H1 (cell line): ENCODE data around the gene CIB2. TPM values are rescaled to one million over a fixed set of nuclear protein-coding genes. Genes with fewer than 3 reads are reported as not detected.

Source experiments
- CTCF ChIA-PET: fragments of 300-600 bp; sonication (Branson Sonifier 250); formaldehyde crosslinking; loops from one replicate; lab custom pipeline; 2021; ENCODE audit not compliant: partially characterized antibody; lab: Charles Lee
- POLR2A ChIA-PET: fragments of 300-600 bp; sonication (Branson Sonifier 250); formaldehyde crosslinking; loops from one replicate; lab custom pipeline; 2021; ENCODE audit warnings: inconsistent platforms; ENCODE audit not compliant: partially characterized antibody; lab: Charles Lee
- DNase-seq, 2 experiments: peaks; one replicate each; pipeline versions ENCODE4 v3.0.0 to v3.0.0-alpha.2; 2010 to 2022; ENCODE audit warnings: low spot score in 2 of 2, low read depth in 1 of 2, mixed read lengths in 1 of 2
- FAIRE-seq: peaks from 2 replicates; lab custom pipeline; 2011; peaks lifted over from hg19 to GRCh38; lab: Jason Lieb, UNC
- H2AFZ ChIP-seq: 2 replicates; pipeline ENCODE4 v1.8.1; 2012; ENCODE audit warnings: low read length, inconsistent platforms
- H2AK5ac ChIP-seq: 2 replicates; pipeline ENCODE4 v1.6.1; 2013; ENCODE audit warnings: low read depth, low read length
- H2BK120ac ChIP-seq: replicated peaks from 2 replicates; pipeline ENCODE3; 2013; ENCODE audit warnings: low read depth, low read length, inconsistent platforms
- H2BK12ac ChIP-seq: 2 replicates; pipeline ENCODE4 v1.6.1; 2013; ENCODE audit warnings: low read depth, low read length
- H2BK15ac ChIP-seq: 2 replicates; pipeline ENCODE4 v1.6.1; 2013; ENCODE audit warnings: low read length
- H2BK20ac ChIP-seq: 2 replicates; pipeline ENCODE4 v1.6.1; 2013; ENCODE audit warnings: low read length
- H2BK5ac ChIP-seq: 2 replicates; pipeline ENCODE4 v1.6.1; 2013; ENCODE audit warnings: low read depth, low read length
- H3K14ac ChIP-seq: 2 replicates; pipeline ENCODE4 v1.6.1; 2013; ENCODE audit warnings: inconsistent platforms; ENCODE audit not compliant: insufficient read length
- H3K18ac ChIP-seq: 2 replicates; pipeline ENCODE4 v1.6.1; 2013; ENCODE audit warnings: low read length; ENCODE audit errors: extremely low read depth
- H3K23ac ChIP-seq: 2 replicates; pipeline ENCODE4 v1.6.1; 2013; ENCODE audit warnings: inconsistent platforms; ENCODE audit not compliant: insufficient read length
- H3K23me2 ChIP-seq: 2 replicates; pipeline ENCODE4 v1.6.1; 2013; ENCODE audit warnings: low read depth, low read length
- H3K27ac ChIP-seq: 2 replicates; pipeline ENCODE4 v1.6.1; 2011; ENCODE audit warnings: low read depth, low read length, inconsistent platforms
- H3K27me3 ChIP-seq, 4 experiments: replicated peaks in 1 of 4; 1 replicate in 1 of 4; 2 replicates in 3 of 4; pipeline versions ENCODE4 v1.6.1 to v1.8.1; 2011 to 2013; ENCODE audit warnings: low read length in 3 of 4, mild to moderate bottlenecking in 3 of 4, inconsistent platforms in 2 of 4, mixed read lengths in 2 of 4, moderate library complexity in 1 of 4; ENCODE audit not compliant: control insufficient read depth in 3 of 4, insufficient read depth in 3 of 4; ENCODE audit errors: extremely low read depth in 1 of 4
- H3K36me3 ChIP-seq, 4 experiments: 2 replicates each; pipeline versions ENCODE4 v1.6.1 to v1.8.1; 2011 to 2013; ENCODE audit warnings: mild to moderate bottlenecking in 4 of 4, low read length in 3 of 4, moderate library complexity in 2 of 4, control low read depth in 1 of 4, inconsistent platforms in 1 of 4; ENCODE audit not compliant: insufficient read depth in 4 of 4, control insufficient read depth in 2 of 4
- H3K4ac ChIP-seq: replicated peaks from 2 replicates; pipeline ENCODE3; 2013; ENCODE audit warnings: low read length, low read depth, mixed read lengths, inconsistent platforms; ENCODE audit not compliant: insufficient read length
- H3K4me1 ChIP-seq, 4 experiments: replicated peaks in 1 of 4; 1 replicate in 1 of 4; 2 replicates in 3 of 4; pipeline versions ENCODE4 v1.6.1 to v1.8.1; 2011 to 2013; ENCODE audit warnings: low read length in 3 of 4, inconsistent platforms in 2 of 4, mixed read lengths in 1 of 4; ENCODE audit not compliant: insufficient read depth in 4 of 4, control insufficient read depth in 3 of 4
- H3K4me2 ChIP-seq, 2 experiments: 2 replicates each; pipeline versions ENCODE4 v1.6.1 to v1.8.1; 2011 to 2013; ENCODE audit warnings: low read depth in 2 of 2, low read length in 2 of 2, control low read depth in 1 of 2, inconsistent platforms in 1 of 2, mild to moderate bottlenecking in 1 of 2; ENCODE audit not compliant: insufficient read depth in 1 of 2
- H3K4me3 ChIP-seq, 4 experiments: fragments of 200-600, 300-600 bp in 1 of 4; sonication (generic), shearing (Covaris generic), sonication (Bioruptor Twin) in 1 of 4; 2 replicates each; pipeline versions ENCODE4 v1.5.1 to v1.8.1; 2011 to 2016; ENCODE audit warnings: low read length in 4 of 4, low read depth in 3 of 4, control low read depth in 2 of 4, inconsistent platforms in 2 of 4, mild to moderate bottlenecking in 2 of 4, mixed read lengths in 1 of 4, moderate library complexity in 1 of 4; ENCODE audit not compliant: insufficient read depth in 2 of 4; ENCODE audit errors: extremely low read depth in 1 of 4
- H3K56ac ChIP-seq: replicated peaks from 2 replicates; pipeline ENCODE3; 2013; ENCODE audit warnings: low read depth, mild to moderate bottlenecking, mixed read lengths, low read length, inconsistent platforms; ENCODE audit not compliant: insufficient read length
- H3K79me1 ChIP-seq: 2 replicates; pipeline ENCODE4 v1.6.1; 2013; ENCODE audit warnings: low read depth, low read length, control low read depth
- H3K79me2 ChIP-seq, 2 experiments: 2 replicates each; pipeline versions ENCODE4 v1.6.1 to v1.8.1; 2012 to 2013; ENCODE audit warnings: low read length in 2 of 2, mild to moderate bottlenecking in 2 of 2, inconsistent platforms in 1 of 2; ENCODE audit not compliant: insufficient read depth in 2 of 2, control insufficient read depth in 1 of 2
- H3K9ac ChIP-seq, 4 experiments: replicated peaks in 1 of 4; 1 replicate in 1 of 4; 2 replicates in 3 of 4; pipeline versions ENCODE4 v1.6.1 to v1.8.1; 2011 to 2013; ENCODE audit warnings: low read depth in 3 of 4, low read length in 3 of 4, control low read depth in 2 of 4, mild to moderate bottlenecking in 2 of 4, moderate library complexity in 2 of 4, inconsistent platforms in 1 of 4; ENCODE audit errors: extremely low read depth in 1 of 4
- H3K9me3 ChIP-seq, 2 experiments: 2 replicates each; pipeline versions ENCODE4 v1.6.1 to v1.8.1; 2012 to 2013; ENCODE audit warnings: mild to moderate bottlenecking in 2 of 2, moderate library complexity in 2 of 2, control low read depth in 1 of 2, inconsistent platforms in 1 of 2, low read depth in 1 of 2, low read length in 1 of 2, mixed read lengths in 1 of 2; ENCODE audit not compliant: insufficient read depth in 2 of 2
- H4K20me1 ChIP-seq, 2 experiments: replicated peaks in 1 of 2; 2 replicates each; pipeline versions ENCODE3 to v1.8.1; 2011 to 2013; ENCODE audit warnings: inconsistent platforms in 2 of 2, low read length in 2 of 2, mild to moderate bottlenecking in 1 of 2; ENCODE audit not compliant: insufficient read depth in 2 of 2, control insufficient read depth in 1 of 2
- H4K5ac ChIP-seq: 2 replicates; pipeline ENCODE4 v1.6.1; 2013; ENCODE audit warnings: low read length, low read depth, mixed read lengths, inconsistent platforms; ENCODE audit not compliant: insufficient read length
- H4K8ac ChIP-seq: 2 replicates; pipeline ENCODE4 v1.8.0; 2013; ENCODE audit warnings: mild to moderate bottlenecking, moderate library complexity, low read length, inconsistent platforms; ENCODE audit not compliant: insufficient read depth; ENCODE audit errors: extremely low read depth
- H4K91ac ChIP-seq: replicated peaks from 2 replicates; pipeline ENCODE3; 2013; ENCODE audit warnings: low read length, mixed read lengths, inconsistent platforms; ENCODE audit not compliant: insufficient read length
- CBX5 ChIP-seq: fragments of 300-800, 300-1000 bp; sonication (generic); IDR thresholded peaks from 2 replicates; pipeline ENCODE4 v1.7.1; 2016; ENCODE audit warnings: antibody characterized with exemption, low read length, low read depth
- CBX8 ChIP-seq: fragments of 300-800, 300-1000 bp; sonication (generic); IDR thresholded peaks from 2 replicates; pipeline ENCODE4 v1.7.1; 2016; ENCODE audit warnings: low read depth, low read length, borderline replicate concordance
- CREB1 ChIP-seq: IDR thresholded peaks from 2 replicates; pipeline ENCODE4 v1.6.1; 2012; ENCODE audit warnings: inconsistent platforms
- EP300 ChIP-seq, 2 experiments: IDR thresholded peaks; 1 replicate in 1 of 2; 2 replicates in 1 of 2; pipeline ENCODE4 v1.6.1; 2011 to 2012; ENCODE audit warnings: low read depth in 2 of 2, low read length in 2 of 2, mild to moderate bottlenecking in 2 of 2, borderline replicate concordance in 1 of 2, inconsistent platforms in 1 of 2, moderate library complexity in 1 of 2
- HDAC6 ChIP-seq: IDR thresholded peaks from one replicate; pipeline ENCODE4 v1.7.1; 2012; ENCODE audit warnings: low read depth, mild to moderate bottlenecking, inconsistent platforms, low read length, moderate library complexity
- JUND ChIP-seq: IDR thresholded peaks from 2 replicates; pipeline ENCODE4 v1.6.1; 2011; ENCODE audit warnings: mild to moderate bottlenecking, improper control_type of control experiment, low read length
- KDM4A ChIP-seq: IDR thresholded peaks from one replicate; pipeline ENCODE4 v1.7.1; 2012; ENCODE audit warnings: low read depth, mild to moderate bottlenecking, moderate library complexity, low read length, inconsistent platforms; ENCODE audit not compliant: severe bottlenecking
- POLR2AphosphoS5 ChIP-seq: IDR thresholded peaks from 2 replicates; pipeline ENCODE4 v1.6.1; 2011; ENCODE audit warnings: low read depth, low read length
- POU5F1 ChIP-seq: IDR thresholded peaks from 2 replicates; pipeline ENCODE4 v1.6.1; 2011; ENCODE audit warnings: low read depth, mild to moderate bottlenecking, low read length, moderate library complexity
- SRF ChIP-seq: IDR thresholded peaks from 2 replicates; pipeline ENCODE4 v1.6.1; 2011; ENCODE audit warnings: mild to moderate bottlenecking, low read depth, low read length, moderate library complexity
- SUZ12 ChIP-seq: fragments of 200-600 bp; sonication (generic); IDR thresholded peaks from 2 replicates; pipeline ENCODE4 v1.6.1; 2012; ENCODE audit warnings: mild to moderate bottlenecking, inconsistent platforms, low read length, moderate library complexity, mixed read lengths
- USF2 ChIP-seq: IDR thresholded peaks from 2 replicates; pipeline ENCODE4 v1.6.1; 2011; ENCODE audit warnings: low read length, improper control_type of control experiment
- WGBS, 2 experiments: shearing (Covaris generic) in 1 of 2; methylation state at CpG; one replicate each; pipeline versions ENCODE4 v1.1.6 to v1.1.7; 2013 to 2015; ENCODE audit warnings: low lambda C conversion rate in 2 of 2, mixed read lengths in 2 of 2, inconsistent platforms in 1 of 2, low coverage in 1 of 2, missing lambda C conversion rate in 1 of 2; ENCODE audit not compliant: insufficient replicate concordance in 2 of 2, insufficient coverage in 1 of 2, insufficient read length in 1 of 2; ENCODE audit errors: extremely low coverage in 1 of 2, missing lambda C conversion rate in 1 of 2; 5-methylcytosine and 5-hydroxymethylcytosine counted together
- polyA plus RNA-seq, 7 experiments: library from polyadenylated mRNA; depleted of rRNA in 3 of 7; stranded (reverse) in 5 of 7; unstranded in 2 of 7; fragments of >200 nt in 5 of 7; fragments of 200-250 nt in 2 of 7; gene quantifications; 1 replicate in 5 of 7; 2 replicates in 1 of 7; 4 replicates in 1 of 7; pipeline versions ENCODE4 v1.2.1 to v1.2.3, GENCODE V29; 2011 to 2013; ENCODE audit warnings: missing spikeins in 2 of 7, mixed read lengths in 2 of 7
- total RNA-seq: library from RNA; stranded (reverse); fragmentation: NEBNext Ultra II Directional; extraction: Animal tissue kit (Norgen Biotek cat#: 25700); gene quantifications from 2 replicates; pipeline ENCODE4 v1.2.1, GENCODE V29; 2021
- TF ChIP-seq, protein P1 (sequence below): IDR thresholded peaks from 2 replicates; pipeline ENCODE4 v1.6.1; 2012; ENCODE audit warnings: inconsistent platforms

Gene CIB2
- total and polyA plus RNA-seq, 2 of the 8 experiments (the other 6 are each of a cell fraction or from before 2014, with no cell fraction given): 41.5 to 45.8 TPM

DNA sequence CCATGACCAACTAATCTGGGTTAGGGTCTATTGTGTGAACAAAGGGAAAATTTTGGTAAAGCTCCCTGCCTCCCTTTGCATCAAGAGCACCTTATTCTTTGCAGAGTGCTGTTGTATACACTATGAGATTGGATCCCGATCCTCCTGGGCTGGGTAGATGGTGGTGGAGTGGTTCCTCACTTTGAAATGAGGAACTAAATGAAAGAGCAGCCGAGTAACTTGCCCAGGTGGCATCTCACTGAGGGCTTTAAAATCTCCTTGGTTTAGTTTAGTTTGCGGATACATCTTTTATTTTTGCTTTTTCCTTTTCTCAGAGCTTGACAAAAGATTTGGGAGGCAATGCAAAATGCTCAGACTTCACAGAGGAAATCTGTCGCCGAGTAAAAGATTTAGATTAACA, 37.4 kb upstream of the CIB2 start:
- Histone ChIP-seq H3K4me2 (no peak overlapping the region), H3K23me2 (no peaks in the 10 kb centered on the region; the same call in 1 of the 2 replicates), H3K4me3 (no peak overlapping the region), H2BK20ac (no peak overlapping the region), H3K9me3 (no peaks in the 10 kb centered on the region), H3K79me2 (no peaks in the 10 kb centered on the region), H3K23ac (no peak overlapping the region), H3K56ac (no peak overlapping the region), H4K20me1 (peaks cover 1 to 3% of the 10 kb centered on the region in 2 experiments), H3K27ac (no peak overlapping the region), H4K91ac (no peak overlapping the region), H3K4me1 (no peaks in the 10 kb centered on the region), H3K14ac (no peak overlapping the region), H2BK120ac (no peak overlapping the region), H2BK12ac (no peak overlapping the region), H3K18ac (no peak overlapping the region), H3K4ac (no peak overlapping the region), H3K36me3 (peaks cover 3 to 14% (median 13%) of the 10 kb centered on the region in 4 experiments; a peak in 6 of 8 replicates), H2BK15ac (no peak overlapping the region), H3K27me3 (no peaks in the 10 kb centered on the region), H3K79me1 (no peaks in the 10 kb centered on the region), H2AK5ac (no peak overlapping the region), H2BK5ac (no peak overlapping the region), H4K5ac (no peak overlapping the region), H3K9ac (no peak overlapping the region), H4K8ac (no peak overlapping the region), H2AFZ (no peak overlapping the region)
- POLR2A ChIA-PET: interaction anchor here (0.6 to 1.2 kb wide), 3 partner anchors 13 to 517 kb away, joined by 3 read pairs; no protein-coding TSS in a partner anchor
- 96% methylated on average over 5 of the region's 5 CpGs; no CpG with 5 or more reads in 1 of the 2 experiments for whole genome bisulfite sequencing, 2 experiments
- no peak for FAIRE-seq
- DNase-seq: no peak
- CTCF ChIA-PET: interaction anchor here (0.8 to 19.5 kb wide), 5 partner anchors 9 to 70 kb away, joined by 3 to 285 read pairs (median 24); partner anchors contain the start of gene ACSBG1
- TF ChIP-seq CBX5: no peak
- TF ChIP-seq KDM4A: no peak
- TF ChIP-seq POLR2AphosphoS5: no peak
- TF ChIP-seq HDAC6: no peak
- TF ChIP-seq CREB1: no peak
- no peak for TF ChIP-seq SRF
- TF ChIP-seq, protein P1, sequence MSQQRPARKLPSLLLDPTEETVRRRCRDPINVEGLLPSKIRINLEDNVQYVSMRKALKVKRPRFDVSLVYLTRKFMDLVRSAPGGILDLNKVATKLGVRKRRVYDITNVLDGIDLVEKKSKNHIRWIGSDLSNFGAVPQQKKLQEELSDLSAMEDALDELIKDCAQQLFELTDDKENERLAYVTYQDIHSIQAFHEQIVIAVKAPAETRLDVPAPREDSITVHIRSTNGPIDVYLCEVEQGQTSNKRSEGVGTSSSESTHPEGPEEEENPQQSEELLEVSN: no peak
- no peak for TF ChIP-seq SUZ12
- TF ChIP-seq POU5F1: no peak
- TF ChIP-seq CBX8: no peak
- TF ChIP-seq USF2: no peak
- no peak for TF ChIP-seq EP300 (IDR thresholded peaks at IDR 0.05; ENCODE audit: borderline replicate concordance in 1 of 2, low read depth in 2 of 2, low read length in 2 of 2)
- TF ChIP-seq JUND: no peak
